A673 (cell line): ENCODE data around the gene LYRM2. TPM values are rescaled to one million over a fixed set of nuclear protein-coding genes. Genes with fewer than 3 reads are reported as not detected.

Source experiments
- BruUV-seq: library from RNA; stranded (reverse); fragments of 400-500 nt; replicated peaks from 2 replicates; lab custom pipeline; 2021; lab: Mats Ljungman, UMichigan
- CTCF ChIA-PET: fragments of 300-600 bp; sonication (Branson Sonifier 250); formaldehyde crosslinking; loops from one replicate; lab custom pipeline; 2022; ENCODE audit warnings: antibody characterized with exemption; lab: Charles Lee
- POLR2A ChIA-PET: fragments of 300-600 bp; sonication (Branson Sonifier 250); formaldehyde crosslinking; loops from one replicate; lab custom pipeline; 2022; ENCODE audit warnings: antibody characterized with exemption; ENCODE audit not compliant: low non-redundant PET; lab: Charles Lee
- DNase-seq: peaks from one replicate; pipeline ENCODE4 v3.0.0-alpha.2; 2015; ENCODE audit warnings: low spot score
- H3K27ac ChIP-seq: fragments of 200-600 bp; sonication (generic); 2 replicates; pipeline ENCODE4 v1.5.1; 2016; ENCODE audit warnings: mixed run types, low read depth, mild to moderate bottlenecking, mixed read lengths, antibody characterized with exemption, low read length; ENCODE audit not compliant: poor library complexity, severe bottlenecking
- H3K27me3 ChIP-seq: fragments of 200-600 bp; sonication (generic); replicated peaks from 2 replicates; pipeline ENCODE4 v1.6.1; 2017; ENCODE audit warnings: mixed run types, low read depth, mild to moderate bottlenecking, mixed read lengths, antibody characterized with exemption, low read length; ENCODE audit not compliant: insufficient read depth, poor library complexity
- H3K36me3 ChIP-seq: fragments of 200-600 bp; sonication (generic); 2 replicates; pipeline ENCODE4 v1.6.1; 2016; ENCODE audit warnings: mixed run types, mild to moderate bottlenecking, mixed read lengths, antibody characterized with exemption, low read length; ENCODE audit not compliant: insufficient read depth, poor library complexity, severe bottlenecking
- H3K4me1 ChIP-seq: fragments of 200-600 bp; sonication (generic); 2 replicates; pipeline ENCODE4 v1.6.1; 2017; ENCODE audit warnings: mixed run types, mild to moderate bottlenecking, mixed read lengths, antibody characterized with exemption, low read length; ENCODE audit not compliant: insufficient read depth, poor library complexity, severe bottlenecking
- H3K4me3 ChIP-seq: fragments of 200-600 bp; sonication (generic); 2 replicates; pipeline ENCODE4 v1.5.1; 2016; ENCODE audit warnings: low read depth, mixed run types, mild to moderate bottlenecking, mixed read lengths, low read length; ENCODE audit not compliant: poor library complexity, severe bottlenecking
- H3K9me3 ChIP-seq: fragments of 200-600 bp; sonication (generic); 2 replicates; pipeline ENCODE4 v1.6.1; 2016; ENCODE audit warnings: mixed run types, low read depth, mild to moderate bottlenecking, mixed read lengths, antibody characterized with exemption, low read length; ENCODE audit not compliant: poor library complexity, severe bottlenecking
- CTCF ChIP-seq: fragments of 300-800, 200-600 bp; sonication (generic); conservative IDR thresholded peaks from 2 replicates; pipeline ENCODE4 v1.5.1; 2017; ENCODE audit warnings: low read depth, mild to moderate bottlenecking, antibody characterized with exemption, low read length, moderate library complexity, mixed read lengths
- EZH2 ChIP-seq: fragments of 200-600 bp; sonication (generic); IDR thresholded peaks from 2 replicates; pipeline ENCODE4 v1.6.1; 2017; ENCODE audit warnings: borderline replicate concordance, low read depth, mild to moderate bottlenecking, mixed read lengths, antibody characterized with exemption, low read length; ENCODE audit not compliant: poor library complexity, severe bottlenecking
- intact Hi-C: fragments of 100-400 bp; cut with micrococcal nuclease; formaldehyde crosslinking; loops from one replicate; pipeline ENCODE4 v1.10.0; 2022; ENCODE audit not compliant: unreplicated experiment
- total RNA-seq: library from RNA; stranded (reverse); gene quantifications from 2 replicates; pipeline ENCODE4 v1.2.3, GENCODE V29; 2021

Gene LYRM2
- total RNA-seq, 1 experiment from 2014 or later = 68.2 TPM

GRCh38 chr6:89542081-89542857, 96.3 kb downstream of the LYRM2 start:
- H3K4me3 ChIP-seq = no peak overlapping the region
- no peak for DNase-seq
- no peaks in the 10 kb centered on the region for H3K36me3 ChIP-seq
- intact Hi-C loops = no loop called here
- no TSS peak for BruUV-seq
- H3K9me3 ChIP-seq = no peaks in the 10 kb centered on the region
- POLR2A ChIA-PET = no interaction called here
- CTCF ChIA-PET = no interaction called here
- no peaks in the 10 kb centered on the region for H3K4me1 ChIP-seq
- no peak for TF ChIP-seq CTCF
- no peak for TF ChIP-seq EZH2
- H3K27ac ChIP-seq = no peak overlapping the region
- no peaks in the 10 kb centered on the region for H3K27me3 ChIP-seq

DNA sequence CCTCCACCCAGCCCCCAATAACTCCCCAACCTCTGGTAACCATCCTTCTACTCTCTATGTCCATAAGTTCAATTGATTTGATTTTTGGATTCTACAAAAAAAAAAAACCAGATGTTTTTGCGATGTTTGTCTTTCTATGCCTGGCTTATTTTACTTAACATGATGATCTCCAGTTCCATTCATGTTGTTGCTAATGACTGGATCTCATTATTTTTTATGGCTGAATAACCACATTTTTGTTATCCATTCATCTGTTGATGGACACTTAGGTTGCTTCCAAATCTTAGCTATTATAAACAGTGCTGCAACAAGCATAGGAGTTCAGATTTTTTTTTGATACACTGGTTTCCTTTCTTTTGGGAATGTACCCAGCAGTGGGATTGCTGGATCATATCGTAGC, 98.8 kb downstream of the LYRM2 start:
- intact Hi-C loops = no loop called here
- H3K4me3 ChIP-seq = no peak overlapping the region
- POLR2A ChIA-PET = no interaction called here

DNA sequence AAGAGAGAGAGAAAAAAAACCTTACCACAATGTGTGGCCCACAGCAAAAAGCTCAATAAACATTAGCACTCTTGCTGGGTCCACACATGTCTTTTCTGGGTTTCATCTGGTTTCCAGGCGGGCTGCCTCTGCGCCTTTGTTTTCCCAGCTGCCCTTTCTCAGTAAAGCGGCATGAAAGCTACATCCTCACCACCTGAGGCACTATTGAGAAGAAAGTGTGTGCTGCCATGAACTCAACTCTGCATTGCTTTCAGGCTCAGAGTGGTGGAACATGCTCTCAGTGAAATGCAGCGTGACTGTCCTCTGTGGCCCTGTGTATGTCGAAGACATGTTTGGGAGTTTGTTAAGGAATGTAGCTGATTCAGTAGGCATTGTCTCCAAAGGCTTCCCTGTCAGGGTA, 102.3 kb downstream of the LYRM2 start:
- no peak for DNase-seq
- CTCF ChIA-PET = no interaction called here
- BruUV-seq = no TSS peak

More for the DNA sequence above, 98.8 kb downstream of the LYRM2 start:
- Histone ChIP-seq H3K36me3 (no peaks in the 10 kb centered on the region), H3K9me3 (no peaks in the 10 kb centered on the region), H3K27me3 (no peaks in the 10 kb centered on the region), H3K27ac (no peak overlapping the region), H3K4me1 (peaks cover under 1% of the 10 kb centered on the region)
- TF ChIP-seq EZH2 (no peak), CTCF (no peak)
- CTCF ChIA-PET = no interaction called here
- BruUV-seq = no TSS peak
- no peak for DNase-seq

More for the DNA sequence above, 102.3 kb downstream of the LYRM2 start:
- Histone ChIP-seq H3K4me1 (peaks cover 15% of the 10 kb centered on the region), H3K27ac (no peak overlapping the region), H3K27me3 (no peaks in the 10 kb centered on the region), H3K9me3 (no peaks in the 10 kb centered on the region), H3K4me3 (no peak overlapping the region), H3K36me3 (no peaks in the 10 kb centered on the region)
- POLR2A ChIA-PET = no interaction called here
- intact Hi-C loops = no loop called here
- TF ChIP-seq CTCF (0 out of 2 replicates have a peak, but pooled peaks have one; percentile 13), EZH2 (no peak)
